Measurements from ENCODE around the gene CAMK4.

- no peak for TF ChIP-seq CTCF (IDR thresholded peaks at IDR 0.05)
- no peak for TF ChIP-seq POLR2A (IDR thresholded peaks at IDR 0.05)
Measured at GRCh38 chr5:111372799-111373198, 148.6 kb downstream of the CAMK4 start.
